Measurements from ENCODE around the gene REPIN1. TPM values are rescaled to one million over a fixed set of nuclear protein-coding genes. Genes with fewer than 3 reads are reported as not detected.
A peak's percentile ranks its signal among the peaks of the same experiment; 100 is the strongest.

The REPIN1 gene
- total RNA-seq: 100 to 1,000 TPM; 189 to 304 TPM

DNA sequence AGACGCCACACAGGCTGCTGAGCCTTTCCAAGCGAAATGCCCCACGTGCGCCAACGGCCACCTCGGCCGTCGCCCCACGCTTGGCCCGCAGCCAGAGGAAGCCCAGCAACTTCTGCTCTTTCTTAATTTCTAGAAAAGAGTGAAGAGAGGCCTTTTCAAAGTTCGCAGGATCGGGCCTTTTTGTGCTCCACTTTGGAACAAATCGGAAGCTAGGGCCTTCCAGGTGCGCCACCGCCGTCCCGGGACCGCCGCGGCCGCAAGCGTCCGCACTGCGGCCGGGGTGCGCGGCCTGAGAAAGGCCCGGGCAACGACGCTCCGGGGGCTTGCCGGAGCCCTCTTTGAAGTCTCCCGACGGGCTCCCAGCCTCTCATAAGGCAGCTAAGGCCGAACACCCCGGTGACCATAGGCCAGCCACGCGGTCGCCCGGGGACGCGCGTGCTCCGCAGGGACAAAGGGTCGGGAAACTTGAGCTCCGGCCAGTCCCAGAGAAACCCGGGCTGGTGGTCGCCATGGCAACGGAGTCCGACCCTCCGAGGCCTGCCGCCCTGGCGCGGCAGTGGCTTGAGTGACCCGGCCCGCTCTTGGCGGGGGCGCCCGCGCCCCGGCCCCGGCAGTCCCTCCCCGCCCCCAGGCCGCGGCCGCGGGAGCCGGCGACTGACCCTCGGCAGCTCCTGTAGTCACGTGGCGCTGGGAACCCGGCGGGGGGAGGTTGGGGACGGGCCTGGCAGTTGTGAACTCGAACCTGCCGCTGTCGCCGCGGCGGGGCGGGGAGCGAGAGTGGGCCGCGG is at the start of gene REPIN1:
REPIN1 (plus strand) TSS at position 727 of the 788 bp plus-strand sequence. CDS start 890 bp downstream, outside the sequence.
- H3K9me3 ChIP-seq: no peaks in the 10 kb centered on the region
- H3K36me3 ChIP-seq: no peaks in the 10 kb centered on the region
- H3K27ac ChIP-seq: peak within 1 kb of the TSS; percentile 97
- TF ChIP-seq, protein P1, sequence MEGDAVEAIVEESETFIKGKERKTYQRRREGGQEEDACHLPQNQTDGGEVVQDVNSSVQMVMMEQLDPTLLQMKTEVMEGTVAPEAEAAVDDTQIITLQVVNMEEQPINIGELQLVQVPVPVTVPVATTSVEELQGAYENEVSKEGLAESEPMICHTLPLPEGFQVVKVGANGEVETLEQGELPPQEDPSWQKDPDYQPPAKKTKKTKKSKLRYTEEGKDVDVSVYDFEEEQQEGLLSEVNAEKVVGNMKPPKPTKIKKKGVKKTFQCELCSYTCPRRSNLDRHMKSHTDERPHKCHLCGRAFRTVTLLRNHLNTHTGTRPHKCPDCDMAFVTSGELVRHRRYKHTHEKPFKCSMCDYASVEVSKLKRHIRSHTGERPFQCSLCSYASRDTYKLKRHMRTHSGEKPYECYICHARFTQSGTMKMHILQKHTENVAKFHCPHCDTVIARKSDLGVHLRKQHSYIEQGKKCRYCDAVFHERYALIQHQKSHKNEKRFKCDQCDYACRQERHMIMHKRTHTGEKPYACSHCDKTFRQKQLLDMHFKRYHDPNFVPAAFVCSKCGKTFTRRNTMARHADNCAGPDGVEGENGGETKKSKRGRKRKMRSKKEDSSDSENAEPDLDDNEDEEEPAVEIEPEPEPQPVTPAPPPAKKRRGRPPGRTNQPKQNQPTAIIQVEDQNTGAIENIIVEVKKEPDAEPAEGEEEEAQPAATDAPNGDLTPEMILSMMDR (IDR thresholded peaks at IDR 0.05): no peak
- H3K4me1 ChIP-seq: peaks cover 11% of the 10 kb centered on the region
- H3K27me3 ChIP-seq: no peaks in the 10 kb centered on the region
- peak within 1 kb of the TSS; percentile 65 for H3K4me3 ChIP-seq
- DNase-seq: peak; percentile 95
- intact Hi-C loops (cut with DNase I): no loop called here
- peak within 1 kb of the TSS; percentile 93 to 99 for H3K9ac ChIP-seq (ENCODE audit: low read depth in 2 of 2, low read length in 2 of 2)

GRCh38 chr7:150321788-150322113 is 46.9 kb upstream of the REPIN1 start:
- TF ChIP-seq, protein P1 (IDR thresholded peaks at IDR 0.05): no peak
- Histone ChIP-seq H3K9me3 (no peaks in the 10 kb centered on the region), H3K27ac (no peak overlapping the region), H3K9ac (ENCODE audit: low read depth in 2 of 2, low read length in 2 of 2) (peak overlapping the region in 1 of 2 donors; percentile 14), H3K4me3 (peak overlapping the region; percentile 74), H3K36me3 (no peaks in the 10 kb centered on the region), H3K27me3 (no peaks in the 10 kb centered on the region), H3K4me1 (peaks cover 7% of the 10 kb centered on the region)
- DNase-seq: no peak
- intact Hi-C loops (cut with DNase I): no loop called here

- TF ChIP-seq, protein P1 (IDR thresholded peaks at IDR 0.05): no peak
Measured at GRCh38 chr7:150322114-150322832, 46.3 kb upstream of the REPIN1 start.

GRCh38 chr7:150322833-150323681 is 45.6 kb upstream of the REPIN1 start, which contains the start of the genes ACTR3C and LRRC61:
ACTR3C (minus strand) TSS chr7:150323545; CDS start chr7:150295296, 28,249 bp downstream.
LRRC61 (plus strand) TSS chr7:150323355; CDS start chr7:150336862, 13,507 bp downstream.
- no peaks in the 10 kb centered on the region for H3K27me3 ChIP-seq
- peak within 1 kb of the TSS; percentile 89 to 94 for H3K9ac ChIP-seq (ENCODE audit: low read depth in 2 of 2, low read length in 2 of 2)
- DNase-seq: peak; percentile 73
- TF ChIP-seq, protein P1 (IDR thresholded peaks at IDR 0.05): no peak
- peak within 1 kb of the TSS; percentile 90 for H3K27ac ChIP-seq
- peaks cover 7% of the 10 kb centered on the region for H3K4me1 ChIP-seq
- H3K9me3 ChIP-seq: no peaks in the 10 kb centered on the region
- peak within 1 kb of the TSS; percentile 74 for H3K4me3 ChIP-seq
- intact Hi-C loops (cut with DNase I): no loop called here
- H3K36me3 ChIP-seq: no peaks in the 10 kb centered on the region

More at GRCh38 chr7:150322114-150322832, 46.3 kb upstream of the REPIN1 start:
- Histone ChIP-seq H3K4me3 (peak overlapping the region; percentile 74), H3K4me1 (peaks cover 7% of the 10 kb centered on the region), H3K9me3 (no peaks in the 10 kb centered on the region), H3K36me3 (no peaks in the 10 kb centered on the region), H3K27ac (peak overlapping the region; percentile 90), H3K9ac (ENCODE audit: low read depth in 2 of 2, low read length in 2 of 2) (peak overlapping the region; percentile 89 to 94), H3K27me3 (no peaks in the 10 kb centered on the region)
- intact Hi-C loops (cut with DNase I): no loop called here
- DNase-seq: peak; percentile 27

All from colonic mucosa (tissue), 4 donors.